Measurements from ENCODE around the gene FAM170B. TPM values are rescaled to one million over a fixed set of nuclear protein-coding genes. Genes with fewer than 3 reads are reported as not detected.

FAM170B gene
- polyA plus RNA-seq, 3 donors: not detected

GRCh38 chr10:49109669-49110340, 24.0 kb downstream of the FAM170B start:
- DNase-seq (ENCODE audit: low read depth in 3 of 3, low spot score in 2 of 3): peak; percentile 40 to 45 (median 45)

GRCh38 chr10:49108656-49109055, 25.2 kb downstream of the FAM170B start:
- no peak for DNase-seq (ENCODE audit: low read depth in 3 of 3, low spot score in 2 of 3)

GRCh38 chr10:49107887-49108267, 25.9 kb downstream of the FAM170B start:
- no peak for DNase-seq (ENCODE audit: low read depth in 3 of 3, low spot score in 2 of 3)

GRCh38 chr10:49107111-49107886, 26.5 kb downstream of the FAM170B start:
- no peak for DNase-seq (ENCODE audit: low read depth in 3 of 3, low spot score in 2 of 3)

GRCh38 chr10:49106451-49106850, 27.4 kb downstream of the FAM170B start:
- DNase-seq (ENCODE audit: low read depth in 3 of 3, low spot score in 2 of 3): no peak

GRCh38 chr10:49105076-49105475, 28.7 kb downstream of the FAM170B start:
- no peak for DNase-seq (ENCODE audit: low read depth in 3 of 3, low spot score in 2 of 3)

GRCh38 chr10:49104323-49104722, 29.5 kb downstream of the FAM170B start:
- no peak for DNase-seq (ENCODE audit: low read depth in 3 of 3, low spot score in 2 of 3)

GRCh38 chr10:49103761-49104160, 30.1 kb downstream of the FAM170B start:
- no peak for DNase-seq (ENCODE audit: low read depth in 3 of 3, low spot score in 2 of 3)

GRCh38 chr10:49099046-49099445, 34.8 kb downstream of the FAM170B start:
- DNase-seq (ENCODE audit: low read depth in 3 of 3, low spot score in 2 of 3): no peak

- DNase-seq (ENCODE audit: low read depth in 3 of 3, low spot score in 2 of 3): no peak
These were observed 36.9 kb downstream of the FAM170B start for GRCh38 chr10:49096890-49097445.

- no peak for DNase-seq (ENCODE audit: low read depth in 3 of 3, low spot score in 2 of 3)
These were observed 39.2 kb downstream of the FAM170B start for GRCh38 chr10:49094646-49095045.

- no peak for DNase-seq (ENCODE audit: low read depth in 3 of 3, low spot score in 2 of 3)
These were observed 39.9 kb downstream of the FAM170B start for GRCh38 chr10:49093922-49094321.

GRCh38 chr10:49092477-49092876, 41.3 kb downstream of the FAM170B start:
- DNase-seq (ENCODE audit: low read depth in 3 of 3, low spot score in 2 of 3): no peak

- DNase-seq (ENCODE audit: low read depth in 3 of 3, low spot score in 2 of 3): no peak
These were observed 42.2 kb downstream of the FAM170B start for GRCh38 chr10:49091450-49092210.

GRCh38 chr10:49090696-49091380, 43.0 kb downstream of the FAM170B start:
- no peak for DNase-seq (ENCODE audit: low read depth in 3 of 3, low spot score in 2 of 3)

GRCh38 chr10:49090189-49090575, 43.6 kb downstream of the FAM170B start:
- no peak for DNase-seq (ENCODE audit: low read depth in 3 of 3, low spot score in 2 of 3)

GRCh38 chr10:49089557-49090188, 44.1 kb downstream of the FAM170B start:
- no peak for DNase-seq (ENCODE audit: low read depth in 3 of 3, low spot score in 2 of 3)

- DNase-seq (ENCODE audit: low read depth in 3 of 3, low spot score in 2 of 3): no peak
These were observed 44.7 kb downstream of the FAM170B start for GRCh38 chr10:49089152-49089551.

- DNase-seq (ENCODE audit: low read depth in 3 of 3, low spot score in 2 of 3): no peak
These were observed 46.9 kb downstream of the FAM170B start for GRCh38 chr10:49086889-49087288.

GRCh38 chr10:49083261-49083660, 50.6 kb downstream of the FAM170B start:
- no peak for DNase-seq (ENCODE audit: low read depth in 3 of 3, low spot score in 2 of 3)
